NCI-H2107 treated with DMSO at 0.1 percent for 48 hours (cell line): Measurements from ENCODE around the gene ZNHIT2.

Source experiments
- DNase-seq: peaks from one replicate; lab custom pipeline; 2025; ENCODE audit not compliant: unreplicated experiment; lab: John Stamatoyannopoulos, UW

The ZNHIT2 gene

GRCh38 chr11:65134952-65135632 is 17.6 kb upstream of the ZNHIT2 start:
- DNase-seq: peak; percentile 98

- peak; percentile 88 for DNase-seq
Observed at GRCh38 chr11:65134240-65134951, 16.9 kb upstream of the ZNHIT2 start, which contains the start of gene SYVN1. SYVN1 (minus strand) TSS chr11:65134519; CDS start chr11:65133601, 918 bp downstream.

- DNase-seq: no peak
Observed at GRCh38 chr11:65133724-65134123, 16.2 kb upstream of the ZNHIT2 start.

GRCh38 chr11:65132988-65133700 is 15.6 kb upstream of the ZNHIT2 start:
- peak; percentile 14 for DNase-seq

GRCh38 chr11:65132238-65132987 is 14.9 kb upstream of the ZNHIT2 start:
- no peak for DNase-seq

GRCh38 chr11:65131895-65132237 is 14.4 kb upstream of the ZNHIT2 start:
- DNase-seq: no peak

- DNase-seq: no peak
Observed at GRCh38 chr11:65131417-65131776, 13.9 kb upstream of the ZNHIT2 start.

- no peak for DNase-seq
Observed at GRCh38 chr11:65130631-65131416, 13.3 kb upstream of the ZNHIT2 start.

GRCh38 chr11:65129649-65130441 is 12.3 kb upstream of the ZNHIT2 start:
- no peak for DNase-seq

GRCh38 chr11:65128182-65129145 is 11.0 kb upstream of the ZNHIT2 start:
- DNase-seq: no peak

GRCh38 chr11:65127473-65128181 is 10.1 kb upstream of the ZNHIT2 start:
- no peak for DNase-seq

GRCh38 chr11:65126624-65127274 is 9.2 kb upstream of the ZNHIT2 start:
- DNase-seq: no peak

- DNase-seq: no peak
Observed at GRCh38 chr11:65125197-65126056, 7.9 kb upstream of the ZNHIT2 start.

GRCh38 chr11:65124480-65125196 is 7.1 kb upstream of the ZNHIT2 start:
- no peak for DNase-seq

- DNase-seq: peak; percentile 96
Observed at GRCh38 chr11:65121865-65122696, 4.6 kb upstream of the ZNHIT2 start, which contains the start of the genes FAU and MRPL49. FAU (minus strand) TSS chr11:65122134; CDS start chr11:65121813, 321 bp downstream. MRPL49 (plus strand) TSS chr11:65122321; CDS start chr11:65122347, 26 bp downstream.
